GM23248 (cell line): ENCODE measurements around the gene SGCB.

Experiments used
- EZH2 ChIP-seq: fragments of 200-600 bp; sonication (generic); IDR thresholded peaks from 2 replicates; pipeline ENCODE4 v1.6.1; 2018; ENCODE audit warnings: antibody characterized with exemption, mild to moderate bottlenecking; ENCODE audit not compliant: insufficient read depth, poor library complexity, severe bottlenecking
- EZH2phosphoT487 ChIP-seq: fragments of 200-600 bp; sonication (generic); IDR thresholded peaks from 2 replicates; pipeline ENCODE4 v1.6.1; 2018; ENCODE audit warnings: antibody characterized with exemption, moderate library complexity, mild to moderate bottlenecking, low read depth; ENCODE audit not compliant: insufficient read depth

DNA sequence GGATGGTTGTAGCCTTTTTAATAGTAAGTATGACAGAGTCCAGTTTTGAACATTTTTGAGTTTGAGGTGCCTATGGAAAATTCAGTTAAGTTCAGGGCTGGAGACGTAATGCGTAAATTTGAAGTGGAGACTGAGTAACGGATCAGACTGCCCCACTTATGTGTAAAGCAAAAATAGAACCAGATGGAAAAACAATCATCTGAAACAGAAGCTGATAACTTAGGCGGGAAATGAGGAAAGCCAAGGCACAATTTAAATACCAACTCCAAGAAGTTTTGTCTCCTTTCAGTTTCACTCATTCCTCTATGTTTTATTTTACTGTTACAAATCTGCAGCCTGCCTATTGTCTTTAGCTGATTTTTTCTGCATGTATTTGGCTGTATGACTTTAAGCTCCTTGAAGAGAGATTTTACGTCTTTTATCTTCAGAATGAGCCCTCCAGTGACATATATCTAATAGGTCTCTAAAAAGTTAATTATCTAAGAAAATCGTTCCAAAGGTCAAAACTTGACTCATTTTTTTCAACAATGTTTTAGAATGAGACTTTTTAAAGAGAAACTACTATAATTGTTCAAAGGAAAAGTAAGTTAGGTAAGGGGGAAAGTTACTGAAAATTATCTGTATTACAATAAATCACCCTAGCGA, 1.1 kb downstream of the SGCB start:
- TF ChIP-seq EZH2, result no peak
- TF ChIP-seq EZH2phosphoT487, result no peak
